Hepatocyte (in vitro differentiated cells): ENCODE results near the gene NT5DC1.

Source experiments
- EZH2 ChIP-seq: fragments of 200-600 bp; sonication (generic); IDR thresholded peaks from 2 replicates; pipeline ENCODE4 v1.6.1; 2016; ENCODE audit warnings: antibody characterized with exemption, mild to moderate bottlenecking, borderline replicate concordance
- TF ChIP-seq, protein P1 (sequence below): fragments of 200-600 bp; sonication (generic); IDR thresholded peaks from 2 replicates; pipeline ENCODE4 v1.5.1; 2016; ENCODE audit warnings: antibody characterized with exemption, mild to moderate bottlenecking; ENCODE audit not compliant: poor library complexity

DNA sequence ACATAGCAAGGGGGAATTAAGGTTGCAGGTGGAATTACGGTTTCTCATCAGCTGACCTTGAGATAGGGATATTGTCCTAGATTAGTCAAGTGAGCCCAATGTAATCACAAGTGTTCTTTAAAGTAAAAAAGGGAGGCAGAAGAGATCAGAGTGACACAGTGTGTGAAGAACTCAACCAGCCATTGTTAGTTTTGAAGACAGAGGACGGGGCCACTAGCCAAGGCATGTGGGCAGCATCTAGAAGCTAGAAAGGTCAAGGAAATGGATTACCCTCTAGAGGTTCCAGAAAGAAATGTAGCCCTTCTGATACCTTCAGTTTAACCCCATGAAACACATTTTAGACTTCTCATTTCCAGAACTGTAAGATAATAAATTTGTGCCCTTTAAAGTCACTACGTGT lies 197.6 kb downstream of the NT5DC1 start:
- TF ChIP-seq, protein P1, sequence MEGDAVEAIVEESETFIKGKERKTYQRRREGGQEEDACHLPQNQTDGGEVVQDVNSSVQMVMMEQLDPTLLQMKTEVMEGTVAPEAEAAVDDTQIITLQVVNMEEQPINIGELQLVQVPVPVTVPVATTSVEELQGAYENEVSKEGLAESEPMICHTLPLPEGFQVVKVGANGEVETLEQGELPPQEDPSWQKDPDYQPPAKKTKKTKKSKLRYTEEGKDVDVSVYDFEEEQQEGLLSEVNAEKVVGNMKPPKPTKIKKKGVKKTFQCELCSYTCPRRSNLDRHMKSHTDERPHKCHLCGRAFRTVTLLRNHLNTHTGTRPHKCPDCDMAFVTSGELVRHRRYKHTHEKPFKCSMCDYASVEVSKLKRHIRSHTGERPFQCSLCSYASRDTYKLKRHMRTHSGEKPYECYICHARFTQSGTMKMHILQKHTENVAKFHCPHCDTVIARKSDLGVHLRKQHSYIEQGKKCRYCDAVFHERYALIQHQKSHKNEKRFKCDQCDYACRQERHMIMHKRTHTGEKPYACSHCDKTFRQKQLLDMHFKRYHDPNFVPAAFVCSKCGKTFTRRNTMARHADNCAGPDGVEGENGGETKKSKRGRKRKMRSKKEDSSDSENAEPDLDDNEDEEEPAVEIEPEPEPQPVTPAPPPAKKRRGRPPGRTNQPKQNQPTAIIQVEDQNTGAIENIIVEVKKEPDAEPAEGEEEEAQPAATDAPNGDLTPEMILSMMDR, result no peak
- no peak for TF ChIP-seq EZH2
